Neural progenitor cell (in vitro differentiated cells): Measurements from ENCODE around the gene NME4. TPM values are rescaled to one million over a fixed set of nuclear protein-coding genes. Genes with fewer than 3 reads are reported as not detected.

Experiments
- DNase-seq: peaks from one replicate; pipeline ENCODE4 v3.0.0-alpha.2; 2016; ENCODE audit warnings: low spot score
- H2AFZ ChIP-seq: fragments of 200-600 bp; sonication (generic); replicated peaks from 2 replicates; pipeline ENCODE4 v1.6.1; 2016; ENCODE audit warnings: antibody characterized with exemption
- H3F3A ChIP-seq: fragments of 200-600 bp; sonication (generic); 2 replicates; pipeline ENCODE4 v1.6.1; 2016; ENCODE audit warnings: antibody characterized with exemption, low read depth
- H3K27ac ChIP-seq: fragments of 200-600 bp; sonication (generic); 2 replicates; pipeline ENCODE4 v1.5.1; 2016; ENCODE audit warnings: mild to moderate bottlenecking
- H3K27me3 ChIP-seq: fragments of 200-600 bp; sonication (generic); 2 replicates; pipeline ENCODE4 v1.6.1; 2016; ENCODE audit warnings: mild to moderate bottlenecking, moderate library complexity
- H3K36me3 ChIP-seq: fragments of 200-600 bp; sonication (generic); 2 replicates; pipeline ENCODE4 v1.5.1; 2016
- H3K4me1 ChIP-seq: fragments of 200-600 bp; sonication (generic); 2 replicates; pipeline ENCODE4 v1.6.1; 2016; ENCODE audit warnings: mixed run types
- H3K4me2 ChIP-seq: fragments of 200-600 bp; sonication (generic); 2 replicates; pipeline ENCODE4 v1.6.1; 2016
- H3K4me3 ChIP-seq: fragments of 200-600 bp; sonication (generic); 2 replicates; pipeline ENCODE4 v1.5.1; 2016
- H3K79me2 ChIP-seq: fragments of 200-600 bp; sonication (generic); 2 replicates; pipeline ENCODE4 v1.6.1; 2016; ENCODE audit warnings: low read depth
- H3K9ac ChIP-seq: fragments of 200-600 bp; sonication (generic); 2 replicates; pipeline ENCODE4 v1.6.1; 2016
- H3K9me3 ChIP-seq: fragments of 200-600 bp; sonication (generic); 2 replicates; pipeline ENCODE4 v1.5.1; 2016; ENCODE audit warnings: low read depth
- H4K20me1 ChIP-seq: fragments of 200-600 bp; sonication (generic); 2 replicates; pipeline ENCODE4 v1.6.1; 2016; ENCODE audit warnings: low read depth
- H3K27ac Mint-ChIP-seq: 3 replicates; pipeline ENCODE4 v1.8.0; 2021; ENCODE audit warnings: mixed read lengths
- H3K27me3 Mint-ChIP-seq: 2 replicates; pipeline ENCODE4 v1.8.0; 2022; ENCODE audit warnings: low read depth, mild to moderate bottlenecking, inconsistent platforms, moderate library complexity, mixed read lengths; ENCODE audit not compliant: insufficient read depth
- H3K36me3 Mint-ChIP-seq: 3 replicates; pipeline ENCODE4 v1.8.0; 2021; ENCODE audit warnings: mixed read lengths
- H3K4me1 Mint-ChIP-seq: 3 replicates; pipeline ENCODE4 v1.8.0; 2021; ENCODE audit warnings: mixed read lengths
- H3K4me3 Mint-ChIP-seq: 3 replicates; pipeline ENCODE4 v1.8.0; 2021; ENCODE audit warnings: mild to moderate bottlenecking, moderate library complexity, mixed read lengths
- H3K9me3 Mint-ChIP-seq: 3 replicates; pipeline ENCODE4 v1.8.0; 2020; ENCODE audit warnings: mixed read lengths
- EZH2 ChIP-seq: fragments of 200-600 bp; sonication (generic); IDR thresholded peaks from 2 replicates; pipeline ENCODE4 v1.6.1; 2017; ENCODE audit warnings: antibody characterized with exemption, mild to moderate bottlenecking, moderate library complexity
- EZH2phosphoT487 ChIP-seq: fragments of 200-600 bp; sonication (generic); IDR thresholded peaks from 2 replicates; pipeline ENCODE4 v1.6.1; 2017; ENCODE audit warnings: antibody characterized with exemption
- total RNA-seq: library from RNA; depleted of rRNA; stranded (reverse); fragments of >200 nt; gene quantifications from 2 replicates; pipeline ENCODE4 v1.2.3, GENCODE V29; 2015; ENCODE audit warnings: low replicate concordance
- TF ChIP-seq, protein P1 (sequence below): fragments of 200-600 bp; sonication (generic); IDR thresholded peaks from 2 replicates; pipeline ENCODE4 v1.5.1; 2017; ENCODE audit warnings: antibody characterized with exemption, mild to moderate bottlenecking

The NME4 gene
- total RNA-seq, 1 donor from 2014 or later: 93.3 TPM

DNA sequence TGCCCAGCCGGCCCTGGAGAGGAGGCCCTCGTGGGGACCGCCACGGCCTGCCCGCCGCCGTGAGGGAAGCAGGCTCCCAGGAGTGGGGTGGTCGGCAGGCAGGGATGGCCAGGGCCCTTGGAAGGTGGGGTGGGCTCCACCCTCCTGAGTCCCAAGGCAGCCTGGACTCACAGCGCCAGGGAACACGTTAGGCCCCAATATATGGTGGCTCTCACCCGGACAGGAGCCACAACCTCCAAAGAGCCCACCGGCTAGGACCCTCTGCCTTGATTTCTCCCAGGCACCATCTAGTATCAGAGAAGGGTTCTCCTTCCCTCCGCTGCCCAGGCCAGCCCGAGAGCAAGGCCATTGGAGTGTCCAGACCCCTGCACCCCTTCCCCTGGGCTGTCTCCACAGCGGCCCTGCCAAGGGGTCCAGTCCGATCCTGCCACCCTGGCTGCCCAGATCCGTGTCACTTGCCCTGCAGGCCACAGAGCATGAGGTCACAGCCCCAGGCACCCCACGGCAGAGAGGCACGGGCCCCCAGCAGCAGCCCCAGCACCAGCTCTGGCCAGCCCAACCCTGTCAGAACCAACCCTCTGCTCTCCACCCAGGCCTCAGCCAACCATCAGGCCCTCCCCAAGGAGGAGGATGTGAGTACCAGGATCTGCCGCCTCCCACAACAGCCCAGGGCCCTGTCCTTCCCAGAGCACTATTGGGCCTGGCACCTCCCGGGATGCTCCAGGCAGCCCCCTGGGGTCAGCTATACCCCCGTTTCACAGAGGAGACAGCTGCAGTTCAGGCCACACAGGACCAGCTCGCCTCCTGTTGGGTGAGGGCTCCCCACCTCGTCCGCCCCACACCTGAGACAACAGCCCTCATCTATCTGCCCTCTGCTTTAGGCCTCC is 43.4 kb upstream of the NME4 start:
- Histone ChIP-seq H3K4me3 (peak overlapping the region; percentile 50), H3K36me3 (no peaks in the 10 kb centered on the region), H3K27ac (no peak overlapping the region), H2AFZ (peak overlapping the region; percentile 74), H3K9me3 (no peaks in the 10 kb centered on the region), H3K4me1 (peaks cover 3% of the 10 kb centered on the region), H3K4me2 (peak overlapping the region; percentile 87), H3K79me2 (peaks cover 34% of the 10 kb centered on the region), H3F3A (no peaks in the 10 kb centered on the region), H3K9ac (no peak overlapping the region), H3K27me3 (no peaks in the 10 kb centered on the region), H4K20me1 (peaks cover 28% of the 10 kb centered on the region)
- Mint-ChIP-seq H3K4me1 (peaks cover 17% of the 10 kb centered on the region), H3K27ac (no peak overlapping the region), H3K4me3 (peak overlapping the region; percentile 72), H3K9me3 (no peaks in the 10 kb centered on the region), H3K36me3 (peaks cover 8% of the 10 kb centered on the region), H3K27me3 (peaks cover 3% of the 10 kb centered on the region)
- DNase-seq: no peak
- TF ChIP-seq EZH2 (no peak), EZH2phosphoT487 (no peak)
- TF ChIP-seq, protein P1, sequence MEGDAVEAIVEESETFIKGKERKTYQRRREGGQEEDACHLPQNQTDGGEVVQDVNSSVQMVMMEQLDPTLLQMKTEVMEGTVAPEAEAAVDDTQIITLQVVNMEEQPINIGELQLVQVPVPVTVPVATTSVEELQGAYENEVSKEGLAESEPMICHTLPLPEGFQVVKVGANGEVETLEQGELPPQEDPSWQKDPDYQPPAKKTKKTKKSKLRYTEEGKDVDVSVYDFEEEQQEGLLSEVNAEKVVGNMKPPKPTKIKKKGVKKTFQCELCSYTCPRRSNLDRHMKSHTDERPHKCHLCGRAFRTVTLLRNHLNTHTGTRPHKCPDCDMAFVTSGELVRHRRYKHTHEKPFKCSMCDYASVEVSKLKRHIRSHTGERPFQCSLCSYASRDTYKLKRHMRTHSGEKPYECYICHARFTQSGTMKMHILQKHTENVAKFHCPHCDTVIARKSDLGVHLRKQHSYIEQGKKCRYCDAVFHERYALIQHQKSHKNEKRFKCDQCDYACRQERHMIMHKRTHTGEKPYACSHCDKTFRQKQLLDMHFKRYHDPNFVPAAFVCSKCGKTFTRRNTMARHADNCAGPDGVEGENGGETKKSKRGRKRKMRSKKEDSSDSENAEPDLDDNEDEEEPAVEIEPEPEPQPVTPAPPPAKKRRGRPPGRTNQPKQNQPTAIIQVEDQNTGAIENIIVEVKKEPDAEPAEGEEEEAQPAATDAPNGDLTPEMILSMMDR: no peak

DNA sequence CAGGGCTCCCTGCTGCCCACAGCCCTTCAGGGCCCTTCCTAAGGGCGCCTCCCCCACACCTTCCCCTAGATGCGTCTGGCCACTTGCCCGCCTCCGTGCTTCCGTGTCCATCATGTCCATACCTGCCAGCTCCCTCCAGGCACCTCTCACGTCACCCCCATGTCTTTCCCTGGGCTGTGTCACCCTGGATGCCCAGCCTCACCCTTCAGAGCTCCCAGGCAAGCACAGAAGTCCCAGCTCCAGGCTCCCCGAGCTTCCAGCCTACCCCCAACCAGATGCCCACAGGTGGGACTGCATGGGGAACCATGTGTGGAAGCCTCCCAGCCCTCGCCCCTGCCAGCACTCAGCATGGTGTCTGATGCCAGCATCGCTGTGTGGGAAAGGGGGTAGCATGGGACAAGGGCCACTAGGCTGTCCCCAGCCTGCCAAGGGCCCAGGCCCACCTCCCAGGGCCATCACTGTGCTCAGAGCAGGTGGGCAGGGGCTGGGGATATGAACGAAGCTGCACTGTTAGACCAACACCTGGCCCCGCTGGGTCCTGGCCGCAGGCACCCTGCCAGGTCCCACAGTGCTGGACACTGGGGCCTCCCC is 42.6 kb upstream of the NME4 start:
- Mint-ChIP-seq H3K4me3 (peak overlapping the region; percentile 72), H3K27ac (peak overlapping the region; percentile 14), H3K9me3 (no peaks in the 10 kb centered on the region), H3K27me3 (peaks cover 3% of the 10 kb centered on the region), H3K4me1 (peaks cover 14% of the 10 kb centered on the region), H3K36me3 (peaks cover 6% of the 10 kb centered on the region)
- H3K4me2 ChIP-seq: no peak overlapping the region
- no peak overlapping the region for H3K9ac ChIP-seq
- TF ChIP-seq EZH2: no peak
- TF ChIP-seq EZH2phosphoT487: no peak
- TF ChIP-seq, protein P1: no peak
- no peaks in the 10 kb centered on the region for H3F3A ChIP-seq
- H3K27me3 ChIP-seq: no peaks in the 10 kb centered on the region
- no peak for DNase-seq
- no peaks in the 10 kb centered on the region for H3K9me3 ChIP-seq
- H3K4me3 ChIP-seq: no peak overlapping the region
- H3K36me3 ChIP-seq: no peaks in the 10 kb centered on the region
- peaks cover 23% of the 10 kb centered on the region for H4K20me1 ChIP-seq
- no peak overlapping the region for H2AFZ ChIP-seq
- H3K27ac ChIP-seq: no peak overlapping the region
- H3K4me1 ChIP-seq: peaks cover 3% of the 10 kb centered on the region
- H3K79me2 ChIP-seq: peaks cover 27% of the 10 kb centered on the region

DNA sequence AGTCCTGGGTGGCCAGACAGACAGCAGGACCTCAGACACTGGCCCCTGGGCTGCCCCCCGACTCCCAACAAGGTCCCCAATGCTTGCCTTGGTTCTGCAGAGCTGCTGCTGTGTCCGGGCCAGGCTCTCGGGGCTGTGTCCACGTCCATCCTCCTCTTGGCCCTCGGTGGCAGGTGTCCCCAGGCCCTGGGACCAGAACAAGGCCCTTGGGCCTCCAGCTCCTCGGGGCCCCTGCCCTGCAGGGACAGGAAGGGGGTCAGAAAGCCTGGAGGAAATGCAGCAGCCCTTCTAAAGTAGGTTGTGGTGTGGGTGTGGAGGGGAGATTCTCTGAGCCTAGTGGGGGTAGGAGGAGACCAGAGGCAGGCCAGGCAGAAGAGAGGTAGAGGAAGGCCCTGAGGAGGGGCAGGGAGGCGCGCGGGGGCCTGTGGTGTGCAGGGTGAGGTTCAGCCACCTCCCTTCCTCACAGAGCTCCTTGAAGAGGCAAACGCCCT is 42.0 kb upstream of the NME4 start:
- peaks cover 3% of the 10 kb centered on the region for H3K27me3 Mint-ChIP-seq
- Histone ChIP-seq H3K9ac (no peak overlapping the region), H2AFZ (no peak overlapping the region), H4K20me1 (peaks cover 17% of the 10 kb centered on the region), H3K9me3 (no peaks in the 10 kb centered on the region), H3K79me2 (peaks cover 20% of the 10 kb centered on the region), H3K27me3 (no peaks in the 10 kb centered on the region), H3K4me1 (peaks cover 3% of the 10 kb centered on the region), H3K36me3 (no peaks in the 10 kb centered on the region), H3F3A (no peaks in the 10 kb centered on the region), H3K4me2 (no peak overlapping the region), H3K27ac (no peak overlapping the region), H3K4me3 (no peak overlapping the region)
- peaks cover 5% of the 10 kb centered on the region for H3K36me3 Mint-ChIP-seq
- no peak overlapping the region for H3K27ac Mint-ChIP-seq
- no peak for DNase-seq
- peaks cover 15% of the 10 kb centered on the region for H3K4me1 Mint-ChIP-seq
- peak overlapping the region; percentile 30 for H3K4me3 Mint-ChIP-seq
- H3K9me3 Mint-ChIP-seq: no peaks in the 10 kb centered on the region
- TF ChIP-seq, protein P1: no peak
- TF ChIP-seq EZH2phosphoT487 (no peak), EZH2 (no peak)
